K562 (cell line): ENCODE measurements around the gene S100A9. TPM values are rescaled to one million over a fixed set of nuclear protein-coding genes. Genes with fewer than 3 reads are reported as not detected.

Source experiments
- ATAC-seq: fragments of 200-7000 bp; cut with Tn5 transposase; 3 replicates; pipeline ENCODE4 v1.9.1; 2020; ENCODE audit warnings: moderate library complexity
- BruUV-seq: library from RNA; stranded (reverse); fragments of 400-500 nt; replicated peaks from 2 replicates; lab custom pipeline; 2021; lab: Mats Ljungman, UMichigan
- CTCF ChIA-PET: fragments of 300-600 bp; formaldehyde crosslinking; extraction: SDS; loops from one replicate; lab custom pipeline; 2021; ENCODE audit warnings: low intra/inter-chr PET ratio; lab: Yijun Ruan, JAX
- POLR2A ChIA-PET: fragments of 300-600, 350-650 bp; sonication (Branson Sonifier 250); formaldehyde crosslinking; extraction: SDS; loops from one replicate; lab custom pipeline; 2021; ENCODE audit warnings: antibody characterized with exemption, inconsistent platforms; lab: Yijun Ruan, JAX
- DNase-seq, 4 experiments: peaks; one replicate each; pipeline versions ENCODE4 v3.0.0 to v3.0.0-alpha.2; 2011 to 2018; ENCODE audit warnings: low spot score in 3 of 4, mixed read lengths in 3 of 4; ENCODE audit errors: extremely low read depth in 1 of 4
- FAIRE-seq: peaks from 2 replicates; lab custom pipeline; 2011; peaks lifted over from hg19 to GRCh38; lab: Jason Lieb, UNC
- H2AFZ ChIP-seq: 2 replicates; pipeline ENCODE4 v1.6.0; 2011; ENCODE audit warnings: low read depth, low read length, control low read depth, inconsistent platforms
- H3K27ac ChIP-seq: fragments of 200-600 bp; 3 replicates; pipeline ENCODE4 v1.8.0; 2011; ENCODE audit warnings: low read depth, mild to moderate bottlenecking, control low read depth, inconsistent platforms, low read length, moderate library complexity, mixed read lengths; ENCODE audit errors: extremely low read depth
- H3K27me3 ChIP-seq, 2 experiments: fragments of 300-600 bp in 1 of 2; 2 replicates in 1 of 2; 3 replicates in 1 of 2; pipeline versions ENCODE4 v1.6.0 to v1.8.0; 2011; ENCODE audit warnings: inconsistent platforms in 2 of 2, low read length in 2 of 2, mild to moderate bottlenecking in 1 of 2, mixed read lengths in 1 of 2, moderate library complexity in 1 of 2; ENCODE audit not compliant: control insufficient read depth in 2 of 2, insufficient read depth in 2 of 2
- H3K36me3 ChIP-seq: fragments of 300-600 bp; 3 replicates; pipeline ENCODE4 v1.8.0; 2011; ENCODE audit warnings: mild to moderate bottlenecking, low read length, inconsistent platforms; ENCODE audit not compliant: control insufficient read depth, insufficient read depth
- H3K4me1 ChIP-seq, 2 experiments: fragments of 200-600 bp in 1 of 2; replicated peaks in 1 of 2; 2 replicates in 1 of 2; 3 replicates in 1 of 2; pipeline versions ENCODE4 v1.5.1 to v1.8.0; 2011; ENCODE audit warnings: inconsistent platforms in 2 of 2, low read length in 2 of 2, mild to moderate bottlenecking in 1 of 2, mixed read lengths in 1 of 2, moderate library complexity in 1 of 2; ENCODE audit not compliant: control insufficient read depth in 2 of 2, insufficient read depth in 2 of 2
- H3K4me2 ChIP-seq: 2 replicates; pipeline ENCODE4 v1.6.1; 2011; ENCODE audit warnings: low read length, control low read depth, inconsistent platforms, mixed read lengths; ENCODE audit not compliant: insufficient read depth
- H3K4me3 ChIP-seq: fragments of 200-600 bp; sonication (generic), shearing (Covaris generic); 2 replicates; pipeline ENCODE4 v1.5.1; 2016; ENCODE audit warnings: control low read depth, inconsistent platforms
- H3K79me2 ChIP-seq: fragments of 200-600 bp; 3 replicates; pipeline ENCODE4 v1.8.0; 2011; ENCODE audit warnings: low read length, inconsistent platforms; ENCODE audit not compliant: control insufficient read depth, insufficient read depth
- H3K9ac ChIP-seq, 2 experiments: 2 replicates each; pipeline versions ENCODE4 v1.6.0 to v1.6.1; 2011; ENCODE audit warnings: low read depth in 2 of 2, low read length in 2 of 2, control low read depth in 1 of 2, inconsistent platforms in 1 of 2, mild to moderate bottlenecking in 1 of 2, mixed read lengths in 1 of 2; ENCODE audit not compliant: insufficient read depth in 1 of 2
- H3K9me1 ChIP-seq: one replicate; pipeline ENCODE4 v1.6.0; 2011; ENCODE audit warnings: inconsistent platforms, mild to moderate bottlenecking, low read length, moderate library complexity; ENCODE audit not compliant: control insufficient read depth, insufficient read depth
- H3K9me3 ChIP-seq: replicated peaks from 2 replicates; pipeline ENCODE4 v1.5.1; 2011; ENCODE audit warnings: low read depth, low read length, inconsistent platforms; ENCODE audit not compliant: control insufficient read depth, insufficient read depth
- H4K20me1 ChIP-seq: replicated peaks from 2 replicates; pipeline ENCODE4 v1.6.1; 2011; ENCODE audit warnings: low read length, inconsistent platforms, mixed read lengths; ENCODE audit not compliant: control insufficient read depth, insufficient read depth
- ATF1 ChIP-seq, 2 experiments: fragments of 450-650 bp in 1 of 2; IDR thresholded peaks; 2 replicates each; pipeline ENCODE4 v1.6.1; 2016; ENCODE audit warnings: missing compliant biosample characterization in 1 of 2, missing genetic modification characterization in 1 of 2
- BHLHE40 ChIP-seq: IDR thresholded peaks from 2 replicates; pipeline ENCODE4 v1.6.1; 2011; ENCODE audit warnings: low read length, improper control_type of control experiment
- BRD4 ChIP-seq: fragments of 200-600 bp; sonication (generic); IDR thresholded peaks from 2 replicates; pipeline ENCODE4 v1.6.1; 2017; ENCODE audit warnings: inconsistent platforms
- MAZ ChIP-seq, 2 experiments: fragments of 450-650 bp in 1 of 2; sonication (generic) in 1 of 2; formaldehyde crosslinking; IDR thresholded peaks in 1 of 2; conservative IDR thresholded peaks in 1 of 2; 2 replicates each; pipeline versions ENCODE4 v1.4.0 to v1.5.0; 2020; ENCODE audit warnings: mild to moderate bottlenecking in 1 of 2, missing genetic modification reagents in 1 of 2
- MEF2D ChIP-seq: conservative IDR thresholded peaks from 2 replicates; pipeline ENCODE4 v1.6.1; 2016; ENCODE audit warnings: low read depth, missing genetic modification characterization, missing compliant biosample characterization
- RAD21 ChIP-seq, 2 experiments: fragments of 250-450 bp in 1 of 2; fragments of 450-650 bp in 1 of 2; sonication (Bioruptor Pico) in 1 of 2; formaldehyde crosslinking in 1 of 2; IDR thresholded peaks in 1 of 2; conservative IDR thresholded peaks in 1 of 2; 2 replicates each; pipeline versions ENCODE4 v1.4.0 to v1.8.0; 2020 to 2022; ENCODE audit warnings: mild to moderate bottlenecking in 2 of 2, moderate library complexity in 1 of 2
- RNF2 ChIP-seq: sonication (generic); IDR thresholded peaks from 2 replicates; pipeline ENCODE4 v1.6.1; 2016
- SNRNP70 ChIP-seq: fragments of 200-400 bp; formaldehyde crosslinking; optimal IDR thresholded peaks from 2 replicates; pipeline ENCODE3; 2017; ENCODE audit warnings: low read depth, low read length
- TCF3 ChIP-seq: sonication (generic); formaldehyde crosslinking; IDR thresholded peaks from 2 replicates; pipeline ENCODE4 v1.4.0; 2020; ENCODE audit warnings: mild to moderate bottlenecking, missing genetic modification reagents
- ZNF133 ChIP-seq: fragments of 250-450 bp; sonication (Bioruptor Pico); IDR thresholded peaks from 2 replicates; pipeline ENCODE4 v1.4.0; 2020; ENCODE audit warnings: mild to moderate bottlenecking
- ZNF707 ChIP-seq: fragments of 250-450 bp; sonication (Bioruptor Pico); conservative IDR thresholded peaks from 2 replicates; pipeline ENCODE4 v1.8.0; 2022; ENCODE audit warnings: inconsistent platforms, mild to moderate bottlenecking, moderate library complexity
- WGBS: fragments of 100-300 bp; shearing (Covaris generic); methylation state at CpG from one replicate; pipeline ENCODE4 v1.1.6; 2016; ENCODE audit warnings: low coverage, mixed read lengths; ENCODE audit not compliant: insufficient coverage; ENCODE audit errors: missing lambda C conversion rate; 5-methylcytosine and 5-hydroxymethylcytosine counted together
- in situ Hi-C: fragments of 300-500 bp; cut with MboI; formaldehyde crosslinking; loops from 4 replicates; pipeline ENCODE4 v1.15.0; 2018; ENCODE audit warnings: inconsistent platforms, mixed read lengths
- intact Hi-C: fragments of 100-400 bp; cut with micrococcal nuclease; formaldehyde crosslinking; loops from 2 replicates; pipeline ENCODE4 v1.14.2; 2022
- polyA plus RNA-seq, 8 experiments: library from polyadenylated mRNA; depleted of rRNA in 4 of 8; stranded (reverse) in 5 of 8; unstranded in 3 of 8; fragments of >200 nt; fragmentation: Nextera tagmentation in 2 of 8; fragmentation: Illumina TruSeq in 1 of 8; extraction: Ambion mirVana in 2 of 8; extraction: Trizol in 1 of 8; gene quantifications; 2 replicates each; pipeline versions ENCODE4 v1.2.1 to v1.2.3, GENCODE V29; 2011 to 2014; ENCODE audit warnings: inconsistent platforms in 1 of 8, missing spikeins in 1 of 8
- total RNA-seq, 7 experiments: library from RNA; depleted of rRNA in 6 of 7; stranded (reverse); fragments of >200 nt in 6 of 7; fragmentation: Illumina TruSeq in 2 of 7; extraction: Trizol in 2 of 7; gene quantifications; 2 replicates each; pipeline versions ENCODE4 v1.2.1 to v1.2.3, GENCODE V29; 2011 to 2021; ENCODE audit warnings: low replicate concordance in 1 of 7
- TF ChIP-seq, protein P1 (sequence below), 2 experiments: fragments of 250-450 bp in 1 of 2; fragments of 450-650 bp in 1 of 2; sonication (Bioruptor Pico) in 1 of 2; IDR thresholded peaks; 2 replicates each; pipeline versions ENCODE4 v1.6.1 to v1.8.0; 2016 to 2021; ENCODE audit warnings: mild to moderate bottlenecking in 2 of 2, moderate library complexity in 2 of 2, missing compliant biosample characterization in 1 of 2, missing genetic modification characterization in 1 of 2
- TF ChIP-seq, protein P2 (sequence below): sonication (generic); formaldehyde crosslinking; IDR thresholded peaks from 2 replicates; pipeline ENCODE4 v1.9.0; 2022; ENCODE audit warnings: mild to moderate bottlenecking, missing genetic modification reagents
- TF ChIP-seq, protein P3 (sequence below): sonication (generic); formaldehyde crosslinking; IDR thresholded peaks from 2 replicates; pipeline ENCODE4 v1.8.1; 2023; ENCODE audit warnings: mild to moderate bottlenecking, missing genetic modification reagents, moderate library complexity
- TF ChIP-seq, protein P4 (sequence below), 2 experiments: IDR thresholded peaks; 2 replicates each; pipeline ENCODE4 v1.6.1; 2011; ENCODE audit warnings: borderline replicate concordance in 1 of 2, control low read depth in 1 of 2, low read depth in 1 of 2, low read length in 1 of 2, mild to moderate bottlenecking in 1 of 2, mixed read lengths in 1 of 2, moderate library complexity in 1 of 2; ENCODE audit not compliant: insufficient read depth in 1 of 2, insufficient read length in 1 of 2, poor library complexity in 1 of 2, severe bottlenecking in 1 of 2; ENCODE audit errors: extremely low read depth in 1 of 2
- TF ChIP-seq, protein P5 (sequence below): IDR thresholded peaks from 2 replicates; pipeline ENCODE4 v1.6.1; 2014; ENCODE audit warnings: antibody characterized with exemption

Gene S100A9
- total and polyA plus RNA-seq, 9 of the 15 experiments (the other 6 are each of a cell fraction or from before 2014, with no cell fraction given): 0.80 TPM; not detected in 8

DNA sequence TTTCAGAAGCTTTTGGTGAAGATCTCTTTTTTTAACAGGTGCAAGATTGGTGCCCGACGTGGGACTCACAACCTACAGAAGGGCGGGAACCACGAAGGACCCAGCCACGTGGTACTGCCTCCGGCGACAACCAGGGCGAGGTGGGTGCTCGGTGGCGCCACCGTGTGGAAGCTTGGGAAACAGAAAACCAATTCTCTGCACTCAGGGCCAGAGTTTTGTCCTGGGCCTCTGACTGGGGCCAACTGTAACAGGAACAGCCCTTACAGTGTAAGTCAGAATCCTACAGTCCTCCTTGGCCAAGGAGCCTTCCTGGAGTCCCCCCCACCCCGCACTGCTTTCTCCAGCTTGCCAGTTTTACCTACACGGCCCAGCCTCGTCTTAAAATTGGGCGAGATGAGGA is 47.1 kb downstream of the S100A9 start:
- ATAC-seq (peak; percentile 84), DNase-seq (peak; percentile 71 to 78 (median 75)), FAIRE-seq (peak; percentile 49)
- Histone ChIP-seq H3K27ac (no peak overlapping the region), H4K20me1 (0 out of 2 replicates have a peak, but pooled peaks cover 2% of the 10 kb centered on the region), H3K9me3 (no peaks in the 10 kb centered on the region), H3K4me1 (no peaks in the 10 kb centered on the region; a peak in 1 of 5 replicates), H3K27me3 (peaks cover 8 to 27% of the 10 kb centered on the region in 2 experiments; a peak in 3 of 5 replicates), H3K4me2 (no peak overlapping the region), H3K4me3 (no peak overlapping the region), H3K79me2 (no peaks in the 10 kb centered on the region), H3K36me3 (no peaks in the 10 kb centered on the region), H3K9me1 (no peaks in the 10 kb centered on the region), H2AFZ (no peak overlapping the region), H3K9ac (no peak overlapping the region)
- in situ Hi-C loops: no loop called here
- WGBS: 11% methylated on average over 15 of the region's 15 CpGs
- ChIA-PET POLR2A (no interaction called here), CTCF (interaction anchor here (0.6 to 0.7 kb wide), 2 partner anchors 274 to 927 kb away, joined by 4 read pairs; no protein-coding TSS in a partner anchor)
- BruUV-seq: no TSS peak
- intact Hi-C loops: no loop called here
- TF ChIP-seq RNF2 (peak; percentile 91), BHLHE40 (no peak), ATF1 (CRISPR knock-in tag; IDR thresholded peaks at IDR 0.05) (no peak), ATF1 (tag; IDR thresholded peaks at IDR 0.05) (0 out of 2 replicates have a peak, but pooled peaks have one; percentile 29), TCF3 (CRISPR knock-in tag) (0 out of 2 replicates have a peak, but pooled peaks have one; percentile 7), MAZ (CRISPR knock-in tag; conservative IDR thresholded peaks at IDR 0.05 in 1 of 2, IDR thresholded peaks at IDR 0.05 in 1 of 2) (peak in 1 of 2 experiments; percentile 68; a peak in 2 of 4 replicates), ZNF707 (no peak), BRD4 (no peak), SNRNP70 (no peak), MEF2D (tag) (no peak), RAD21 (CRISPR knock-in tag; conservative IDR thresholded peaks at IDR 0.05 in 1 of 2, IDR thresholded peaks at IDR 0.05 in 1 of 2) (peak in 1 of 2 experiments; percentile 50; a peak in 3 of 4 replicates), ZNF133 (CRISPR knock-in tag) (no peak)
- TF ChIP-seq, protein P1, sequence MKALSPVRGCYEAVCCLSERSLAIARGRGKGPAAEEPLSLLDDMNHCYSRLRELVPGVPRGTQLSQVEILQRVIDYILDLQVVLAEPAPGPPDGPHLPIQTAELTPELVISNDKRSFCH (CRISPR knock-in tag; IDR thresholded peaks at IDR 0.05): no peak
- TF ChIP-seq, protein P1 (tag; IDR thresholded peaks at IDR 0.05): no peak
- TF ChIP-seq, protein P2, sequence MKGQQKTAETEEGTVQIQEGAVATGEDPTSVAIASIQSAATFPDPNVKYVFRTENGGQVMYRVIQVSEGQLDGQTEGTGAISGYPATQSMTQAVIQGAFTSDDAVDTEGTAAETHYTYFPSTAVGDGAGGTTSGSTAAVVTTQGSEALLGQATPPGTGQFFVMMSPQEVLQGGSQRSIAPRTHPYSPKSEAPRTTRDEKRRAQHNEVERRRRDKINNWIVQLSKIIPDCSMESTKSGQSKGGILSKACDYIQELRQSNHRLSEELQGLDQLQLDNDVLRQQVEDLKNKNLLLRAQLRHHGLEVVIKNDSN: peak; percentile 83
- TF ChIP-seq, protein P3, sequence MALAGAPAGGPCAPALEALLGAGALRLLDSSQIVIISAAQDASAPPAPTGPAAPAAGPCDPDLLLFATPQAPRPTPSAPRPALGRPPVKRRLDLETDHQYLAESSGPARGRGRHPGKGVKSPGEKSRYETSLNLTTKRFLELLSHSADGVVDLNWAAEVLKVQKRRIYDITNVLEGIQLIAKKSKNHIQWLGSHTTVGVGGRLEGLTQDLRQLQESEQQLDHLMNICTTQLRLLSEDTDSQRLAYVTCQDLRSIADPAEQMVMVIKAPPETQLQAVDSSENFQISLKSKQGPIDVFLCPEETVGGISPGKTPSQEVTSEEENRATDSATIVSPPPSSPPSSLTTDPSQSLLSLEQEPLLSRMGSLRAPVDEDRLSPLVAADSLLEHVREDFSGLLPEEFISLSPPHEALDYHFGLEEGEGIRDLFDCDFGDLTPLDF (CRISPR knock-in tag): peak; percentile 60; the same call in 1 of the 2 replicates
- TF ChIP-seq, protein P4, sequence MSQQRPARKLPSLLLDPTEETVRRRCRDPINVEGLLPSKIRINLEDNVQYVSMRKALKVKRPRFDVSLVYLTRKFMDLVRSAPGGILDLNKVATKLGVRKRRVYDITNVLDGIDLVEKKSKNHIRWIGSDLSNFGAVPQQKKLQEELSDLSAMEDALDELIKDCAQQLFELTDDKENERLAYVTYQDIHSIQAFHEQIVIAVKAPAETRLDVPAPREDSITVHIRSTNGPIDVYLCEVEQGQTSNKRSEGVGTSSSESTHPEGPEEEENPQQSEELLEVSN (IDR thresholded peaks at IDR 0.05; ENCODE audit: borderline replicate concordance in 1 of 2, extremely low read depth in 1 of 2, insufficient read depth in 1 of 2, insufficient read length in 1 of 2, low read depth in 1 of 2, low read length in 1 of 2, poor library complexity in 1 of 2, severe bottlenecking in 1 of 2): peak; percentile 100
- TF ChIP-seq, protein P5, sequence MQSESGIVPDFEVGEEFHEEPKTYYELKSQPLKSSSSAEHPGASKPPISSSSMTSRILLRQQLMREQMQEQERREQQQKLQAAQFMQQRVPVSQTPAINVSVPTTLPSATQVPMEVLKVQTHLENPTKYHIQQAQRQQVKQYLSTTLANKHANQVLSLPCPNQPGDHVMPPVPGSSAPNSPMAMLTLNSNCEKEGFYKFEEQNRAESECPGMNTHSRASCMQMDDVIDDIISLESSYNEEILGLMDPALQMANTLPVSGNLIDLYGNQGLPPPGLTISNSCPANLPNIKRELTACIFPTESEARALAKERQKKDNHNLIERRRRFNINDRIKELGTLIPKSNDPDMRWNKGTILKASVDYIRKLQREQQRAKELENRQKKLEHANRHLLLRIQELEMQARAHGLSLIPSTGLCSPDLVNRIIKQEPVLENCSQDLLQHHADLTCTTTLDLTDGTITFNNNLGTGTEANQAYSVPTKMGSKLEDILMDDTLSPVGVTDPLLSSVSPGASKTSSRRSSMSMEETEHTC: no peak
